Right lobe of liver (tissue), 6 donors: ENCODE data around the gene REG1B. TPM values are rescaled to one million over a fixed set of nuclear protein-coding genes. Genes with fewer than 3 reads are reported as not detected.

ENCODE experiments used
- ATAC-seq, 4 donors: fragments of 200-7000 bp; cut with Tn5 transposase; one replicate each; pipeline ENCODE4 v1.9.1; 2020; ENCODE audit warnings: mild to moderate bottlenecking in 4 of 4, moderate library complexity in 4 of 4
- DNase-seq, 3 donors: peaks; one replicate each; pipeline ENCODE4 v3.0.0-alpha.2; 2020
- H3K27ac ChIP-seq, 3 donors: fragments of 200-600 bp; one replicate each; pipeline ENCODE4 v1.8.0; 2022
- H3K27me3 ChIP-seq, 2 donors: fragments of 200-600 bp; one replicate each; pipeline ENCODE4 v1.8.0; 2022
- H3K36me3 ChIP-seq, 4 donors: fragments of 200-600 bp; sonication (generic) in 1 of 4; one replicate each; pipeline versions ENCODE4 v1.5.1 to v1.8.0; 2017 to 2022; ENCODE audit warnings: control low read depth in 1 of 4
- H3K4me1 ChIP-seq, 4 donors: fragments of 200-600 bp; sonication (generic) in 1 of 4; one replicate each; pipeline versions ENCODE4 v1.5.1 to v1.8.0; 2017 to 2022; ENCODE audit warnings: control low read depth in 1 of 4
- H3K4me3 ChIP-seq, 3 donors: fragments of 200-600 bp; one replicate each; pipeline ENCODE4 v1.8.0; 2022
- H3K9me3 ChIP-seq, 4 donors: fragments of 200-600 bp; sonication (generic) in 1 of 4; one replicate each; pipeline versions ENCODE4 v1.5.1 to v1.8.0; 2017 to 2022; ENCODE audit warnings: control low read depth in 1 of 4
- CTCF ChIP-seq, 4 donors: fragments of 200-600 bp in 3 of 4; fragments of 450-650 bp in 1 of 4; IDR thresholded peaks; one replicate each; pipeline versions ENCODE4 v1.5.1 to v1.8.0; 2016 to 2022; ENCODE audit warnings: antibody characterized with exemption in 4 of 4, mild to moderate bottlenecking in 2 of 4
- POLR2A ChIP-seq: fragments of 450-650 bp; IDR thresholded peaks from one replicate; pipeline ENCODE4 v1.6.1; 2017; ENCODE audit warnings: antibody characterized with exemption, mild to moderate bottlenecking
- WGBS: methylation state at CpG from one replicate; pipeline ENCODE4 v1.1.6; 2018; ENCODE audit warnings: low coverage, low lambda C conversion rate; ENCODE audit not compliant: insufficient coverage; ENCODE audit errors: missing lambda C conversion rate; 5-methylcytosine and 5-hydroxymethylcytosine counted together
- intact Hi-C, 2 donors: fragments of 100-400 bp; cut with DNase I; formaldehyde crosslinking; loops; one replicate each; pipeline versions ENCODE4 v1.11.2 to v1.14.1; 2022
- total RNA-seq, 6 experiments: library from RNA; depleted of rRNA in 2 of 6; stranded (reverse); fragments of >200 nt in 2 of 6; fragmentation: NEBNext Ultra II Directional in 3 of 6; extraction: Animal tissue kit (Norgen Biotek cat#: 25700) in 3 of 6; gene quantifications; one replicate each; pipeline versions ENCODE4 v1.1.0 to v1.2.4, GENCODE V29; 2016 to 2023
- donor health status: DM: no; HTN: yes; CAD: no.
- donor health status: DM: no; HTN: no; CAD: no.
- donor health status: DM: no; HTN: no; CAD: no.
- donor health status: DM: no; HTN: yes; CAD: no.
- donor health status: DM: no; HTN: yes; CAD: no.

REG1B gene
- total RNA-seq, 6 experiments from 2014 or later: not detected

GRCh38 chr2:79101024-79101423, 13.2 kb upstream of the REG1B start:
- no peak for DNase-seq
- no peak for ATAC-seq
- 24% methylated on average over 2 of the region's 2 CpGs for WGBS
- Histone ChIP-seq H3K36me3 (no peaks in the 10 kb centered on the region), H3K4me3 (no peak overlapping the region), H3K4me1 (no peaks in the 10 kb centered on the region), H3K9me3 (no peaks in the 10 kb centered on the region), H3K27me3 (no peaks in the 10 kb centered on the region), H3K27ac (no peak overlapping the region)
- intact Hi-C loops: no loop called here
- no peak for TF ChIP-seq POLR2A
- TF ChIP-seq CTCF (IDR thresholded peaks at IDR 0.05): no peak

- Histone ChIP-seq H3K27me3 (no peaks in the 10 kb centered on the region), H3K4me3 (no peak overlapping the region), H3K36me3 (no peaks in the 10 kb centered on the region), H3K4me1 (no peaks in the 10 kb centered on the region), H3K9me3 (no peaks in the 10 kb centered on the region), H3K27ac (no peak overlapping the region)
- intact Hi-C loops: no loop called here
- ATAC-seq: no peak
- DNase-seq: no peak
- WGBS: 43% methylated on average over 1 of the region's 1 CpG
- TF ChIP-seq POLR2A (no peak), CTCF (IDR thresholded peaks at IDR 0.05) (no peak)
These were observed 12.5 kb upstream of the REG1B start for GRCh38 chr2:79100285-79100684.

- Histone ChIP-seq H3K27me3 (no peaks in the 10 kb centered on the region), H3K27ac (no peak overlapping the region), H3K9me3 (no peaks in the 10 kb centered on the region), H3K4me3 (no peak overlapping the region), H3K4me1 (no peaks in the 10 kb centered on the region), H3K36me3 (no peaks in the 10 kb centered on the region)
- intact Hi-C loops: no loop called here
- TF ChIP-seq CTCF (IDR thresholded peaks at IDR 0.05): no peak
- TF ChIP-seq POLR2A: no peak
- ATAC-seq (no peak), DNase-seq (no peak)
- 40% methylated on average over 5 of the region's 7 CpGs for WGBS
These were observed 11.4 kb upstream of the REG1B start for GRCh38 chr2:79099140-79099686.

GRCh38 chr2:79097843-79098242, 10.1 kb upstream of the REG1B start:
- Histone ChIP-seq H3K4me1 (no peaks in the 10 kb centered on the region), H3K9me3 (no peaks in the 10 kb centered on the region), H3K4me3 (no peak overlapping the region), H3K27me3 (no peaks in the 10 kb centered on the region), H3K36me3 (no peaks in the 10 kb centered on the region), H3K27ac (no peak overlapping the region)
- no peak for ATAC-seq
- TF ChIP-seq POLR2A: no peak
- TF ChIP-seq CTCF (IDR thresholded peaks at IDR 0.05): no peak
- intact Hi-C loops: no loop called here
- 71% methylated on average over 6 of the region's 6 CpGs for WGBS
- DNase-seq: no peak

GRCh38 chr2:79090693-79091092, 2.9 kb upstream of the REG1B start:
- intact Hi-C loops: no loop called here

More at GRCh38 chr2:79090693-79091092, 2.9 kb upstream of the REG1B start:
- no peaks in the 10 kb centered on the region for H3K9me3 ChIP-seq
- H3K36me3 ChIP-seq: no peaks in the 10 kb centered on the region
- ATAC-seq: no peak
- DNase-seq: no peak
- H3K4me1 ChIP-seq: no peaks in the 10 kb centered on the region
- WGBS: 69% methylated on average over 4 of the region's 4 CpGs
- no peak for TF ChIP-seq POLR2A
- TF ChIP-seq CTCF (IDR thresholded peaks at IDR 0.05): no peak
- no peaks in the 10 kb centered on the region for H3K27me3 ChIP-seq
- H3K4me3 ChIP-seq: no peak overlapping the region
- H3K27ac ChIP-seq: no peak overlapping the region
